ENCODE data around the gene ROR2. TPM values are rescaled to one million over a fixed set of nuclear protein-coding genes. Genes with fewer than 3 reads are reported as not detected.

Gene ROR2
- total RNA-seq, 4 donors from 2014 or later: 0.70 to 9.9 (median 4.1) TPM

DNA sequence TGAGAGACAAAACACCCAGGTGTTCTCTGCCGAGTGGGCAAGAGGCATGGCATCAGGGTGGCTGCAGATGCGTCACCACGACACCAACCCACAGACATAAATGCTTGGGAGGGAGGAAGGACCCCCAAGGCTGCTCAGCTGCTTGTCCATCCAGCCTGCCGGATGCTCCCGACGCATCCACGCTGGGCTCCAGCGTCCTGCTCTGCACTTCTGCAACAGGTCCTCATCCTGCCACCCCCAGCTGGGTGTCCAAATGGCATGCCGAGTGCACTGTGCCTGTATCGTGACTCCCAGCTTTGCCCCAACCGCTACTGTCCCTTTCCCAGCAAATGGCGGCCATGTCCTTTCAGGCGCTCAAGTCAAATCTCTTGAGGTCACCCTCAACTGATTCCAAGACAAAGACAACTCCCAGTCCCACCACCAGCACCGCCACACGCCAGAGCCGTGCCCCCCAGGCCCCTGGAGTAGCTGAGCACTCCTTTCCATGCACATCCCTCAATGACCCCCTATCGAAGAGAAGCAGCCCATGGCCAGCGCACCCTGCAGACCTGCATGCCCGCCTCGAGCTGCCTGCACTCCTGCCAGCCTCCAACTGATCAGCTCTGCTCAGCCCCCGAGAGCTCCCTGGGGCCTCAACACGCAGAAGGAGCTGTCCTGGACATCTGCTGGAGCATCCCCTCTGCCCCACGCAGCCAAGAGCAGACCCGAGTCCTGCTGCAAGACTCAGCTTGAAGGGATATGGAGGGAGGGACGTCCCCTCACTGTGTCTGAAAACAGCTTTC is 116.7 kb downstream of the ROR2 start:
- no peak overlapping the region for H3K4me3 ChIP-seq
- TF ChIP-seq POLR2A (IDR thresholded peaks at IDR 0.05): no peak
- TF ChIP-seq, protein P1, sequence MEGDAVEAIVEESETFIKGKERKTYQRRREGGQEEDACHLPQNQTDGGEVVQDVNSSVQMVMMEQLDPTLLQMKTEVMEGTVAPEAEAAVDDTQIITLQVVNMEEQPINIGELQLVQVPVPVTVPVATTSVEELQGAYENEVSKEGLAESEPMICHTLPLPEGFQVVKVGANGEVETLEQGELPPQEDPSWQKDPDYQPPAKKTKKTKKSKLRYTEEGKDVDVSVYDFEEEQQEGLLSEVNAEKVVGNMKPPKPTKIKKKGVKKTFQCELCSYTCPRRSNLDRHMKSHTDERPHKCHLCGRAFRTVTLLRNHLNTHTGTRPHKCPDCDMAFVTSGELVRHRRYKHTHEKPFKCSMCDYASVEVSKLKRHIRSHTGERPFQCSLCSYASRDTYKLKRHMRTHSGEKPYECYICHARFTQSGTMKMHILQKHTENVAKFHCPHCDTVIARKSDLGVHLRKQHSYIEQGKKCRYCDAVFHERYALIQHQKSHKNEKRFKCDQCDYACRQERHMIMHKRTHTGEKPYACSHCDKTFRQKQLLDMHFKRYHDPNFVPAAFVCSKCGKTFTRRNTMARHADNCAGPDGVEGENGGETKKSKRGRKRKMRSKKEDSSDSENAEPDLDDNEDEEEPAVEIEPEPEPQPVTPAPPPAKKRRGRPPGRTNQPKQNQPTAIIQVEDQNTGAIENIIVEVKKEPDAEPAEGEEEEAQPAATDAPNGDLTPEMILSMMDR (IDR thresholded peaks at IDR 0.05): no peak
- no peaks in the 10 kb centered on the region for H3K27me3 ChIP-seq
- no peaks in the 10 kb centered on the region for H3K9me3 ChIP-seq
- no peaks in the 10 kb centered on the region for H3K36me3 ChIP-seq
- no peak overlapping the region for H3K27ac ChIP-seq
- H3K4me1 ChIP-seq: peaks cover 0 to 3% (median 0%) of the 10 kb centered on the region in 4 donors
- no peak for DNase-seq

DNA sequence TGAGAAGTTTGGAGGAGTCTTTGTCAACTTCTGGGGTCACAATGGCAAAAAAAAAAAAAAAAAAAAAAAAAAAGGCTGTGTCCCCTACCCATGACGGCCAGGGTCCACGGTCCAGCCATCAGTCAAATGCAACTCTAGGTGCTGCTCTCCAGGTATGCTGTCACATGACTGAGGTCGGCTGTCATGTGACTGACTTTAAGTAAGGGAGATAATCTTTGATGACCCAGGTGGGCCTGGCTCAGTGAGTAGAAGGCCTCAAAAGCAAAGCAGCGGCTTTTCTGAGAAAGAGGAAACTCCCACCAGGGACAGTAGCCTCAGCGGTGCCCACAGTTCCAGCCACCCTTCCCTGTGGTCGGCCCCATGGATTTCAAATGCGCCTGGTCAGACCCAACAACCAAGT is 117.7 kb downstream of the ROR2 start:
- DNase-seq: no peak
- Histone ChIP-seq H3K4me1 (no peaks in the 10 kb centered on the region), H3K36me3 (no peaks in the 10 kb centered on the region), H3K4me3 (no peak overlapping the region), H3K27me3 (no peaks in the 10 kb centered on the region), H3K9me3 (no peaks in the 10 kb centered on the region), H3K27ac (no peak overlapping the region)
- TF ChIP-seq, protein P1 (IDR thresholded peaks at IDR 0.05): no peak
- TF ChIP-seq POLR2A (IDR thresholded peaks at IDR 0.05): no peak

DNA sequence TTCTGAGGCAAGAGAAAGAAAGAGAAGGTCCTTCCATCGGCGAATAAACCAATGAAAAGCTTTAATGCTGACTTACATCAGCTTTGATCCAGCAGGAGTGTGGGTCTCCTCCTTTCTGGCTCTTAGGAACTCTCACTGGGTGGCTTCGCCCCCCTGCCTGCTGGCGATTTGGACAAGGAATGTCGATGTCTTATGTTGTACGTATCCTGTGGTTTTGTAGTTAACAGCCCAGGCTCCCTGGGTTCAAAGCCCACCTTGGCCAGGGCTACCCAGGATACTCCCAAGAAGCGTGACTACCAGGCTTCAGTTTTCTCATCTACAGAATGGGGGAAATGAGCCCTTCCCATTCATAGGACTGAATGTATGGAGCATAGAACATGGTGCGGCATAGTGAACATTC is 124.2 kb downstream of the ROR2 start:
- TF ChIP-seq, protein P1 (IDR thresholded peaks at IDR 0.05): no peak
- no peak for TF ChIP-seq POLR2A (IDR thresholded peaks at IDR 0.05)
- H3K9me3 ChIP-seq: no peaks in the 10 kb centered on the region
- no peaks in the 10 kb centered on the region for H3K36me3 ChIP-seq
- H3K4me1 ChIP-seq: peaks cover 0 to 8% (median 0%) of the 10 kb centered on the region in 4 donors
- no peak overlapping the region for H3K4me3 ChIP-seq
- no peak for DNase-seq
- H3K27me3 ChIP-seq: no peaks in the 10 kb centered on the region
- H3K27ac ChIP-seq: no peak overlapping the region

DNA sequence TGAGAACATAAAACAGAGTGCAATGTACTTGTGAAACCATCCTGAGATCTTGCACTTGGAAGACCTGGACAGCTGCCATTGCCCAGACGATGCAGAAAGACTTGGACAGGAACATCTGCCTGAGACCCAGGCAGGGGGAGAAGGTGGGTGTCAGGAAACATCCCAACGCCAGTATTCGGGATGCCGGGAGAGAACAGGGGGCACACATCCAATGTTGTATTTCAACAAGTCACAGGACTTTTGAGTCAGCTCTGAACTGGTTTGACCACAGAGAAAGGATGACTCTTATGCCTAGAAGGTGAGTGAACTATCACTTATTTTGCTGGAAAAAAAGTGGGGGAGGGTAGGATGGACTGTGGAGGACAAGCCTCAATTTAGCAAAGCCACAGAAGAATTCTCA is 124.6 kb downstream of the ROR2 start:
- H3K4me1 ChIP-seq: peaks cover 0 to 8% (median 0%) of the 10 kb centered on the region in 4 donors
- peak overlapping the region in 1 of 4 donors; percentile 49 for H3K27ac ChIP-seq
- H3K4me3 ChIP-seq: no peak overlapping the region
- H3K27me3 ChIP-seq: no peaks in the 10 kb centered on the region
- TF ChIP-seq, protein P1 (IDR thresholded peaks at IDR 0.05): no peak
- no peak for TF ChIP-seq POLR2A (IDR thresholded peaks at IDR 0.05)
- H3K9me3 ChIP-seq: no peaks in the 10 kb centered on the region
- no peak for DNase-seq
- H3K36me3 ChIP-seq: no peaks in the 10 kb centered on the region

DNA sequence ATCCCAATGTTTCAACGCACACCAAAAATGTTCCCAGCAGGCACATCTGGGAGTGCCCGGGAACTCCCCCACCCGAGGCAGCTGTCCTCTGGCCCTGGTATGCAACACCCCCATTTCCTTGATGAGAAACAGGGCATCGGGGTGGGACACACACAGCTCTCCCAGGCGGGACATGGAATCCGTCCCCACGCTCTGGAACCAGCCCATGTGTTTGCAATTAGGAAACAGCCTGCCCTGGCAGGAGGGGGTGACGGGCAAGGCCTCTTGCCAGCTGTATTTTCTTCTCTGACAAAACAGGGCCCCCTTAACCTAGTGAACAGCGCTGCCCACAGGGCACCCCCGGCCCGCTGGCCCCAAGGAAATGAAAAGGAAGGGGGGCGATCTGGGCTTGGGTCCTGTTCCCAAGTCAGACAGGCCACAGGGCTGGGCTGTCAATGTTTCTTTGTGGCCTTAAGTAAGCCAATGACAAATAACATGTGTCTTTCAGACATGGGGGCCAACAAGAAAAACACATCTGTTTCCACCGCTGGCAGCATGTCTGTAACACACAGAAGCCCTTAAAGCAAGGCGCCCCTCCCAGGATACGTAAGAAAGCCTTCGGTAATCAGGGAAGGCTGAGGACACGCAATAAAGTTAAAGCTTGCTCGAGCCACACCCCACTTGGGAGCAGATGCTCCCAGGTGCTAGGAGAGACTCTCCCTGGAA is 125.3 kb downstream of the ROR2 start:
- Histone ChIP-seq H3K9me3 (no peaks in the 10 kb centered on the region), H3K27me3 (no peaks in the 10 kb centered on the region), H3K4me1 (peaks cover 0 to 8% (median 0%) of the 10 kb centered on the region in 4 donors), H3K4me3 (no peak overlapping the region), H3K27ac (peak overlapping the region in 1 of 4 donors; percentile 49), H3K36me3 (no peaks in the 10 kb centered on the region)
- TF ChIP-seq, protein P1 (IDR thresholded peaks at IDR 0.05): no peak
- TF ChIP-seq POLR2A (IDR thresholded peaks at IDR 0.05): no peak
- DNase-seq: no peak

Data from Peyer's patch (tissue), 4 donors.